ENCODE results near the gene KRTAP4-1. TPM values are rescaled to one million over a fixed set of nuclear protein-coding genes. Genes with fewer than 3 reads are reported as not detected.
"Not testable (repeated sequence)": the region's sequence is repeated elsewhere in the genome, so short reads cannot be mapped to it uniquely, and the experiment has no call there.

KRTAP4-1 gene
- polyA plus RNA-seq, 1 of the 3 experiments (the other 2 are of a cell fraction) = not detected

DNA sequence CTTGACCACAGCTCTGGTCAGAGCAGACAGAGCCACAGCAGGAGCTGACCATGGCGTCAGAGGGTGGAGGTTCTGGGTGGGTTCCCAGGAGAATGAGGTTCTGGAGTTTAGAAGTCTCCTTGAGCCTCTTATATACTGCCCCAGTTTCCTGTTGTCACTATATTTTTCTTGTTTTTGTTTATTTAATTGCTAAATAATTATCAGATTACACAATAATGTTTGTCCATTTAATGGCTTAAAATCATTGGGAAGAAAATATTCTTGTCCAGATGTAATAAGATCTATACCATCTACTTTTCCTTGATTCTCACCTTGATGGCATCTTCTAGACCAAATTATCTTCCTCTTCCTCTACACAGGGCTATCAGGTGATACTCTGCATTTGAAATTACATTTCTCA is 16.6 kb downstream of the KRTAP4-1 start, which contains the start of gene KRTAP4-3 (continued):
- TF ChIP-seq EZH2phosphoT487 (IDR thresholded peaks at IDR 0.05; ENCODE audit: borderline replicate concordance, low read depth) = no peak

DNA sequence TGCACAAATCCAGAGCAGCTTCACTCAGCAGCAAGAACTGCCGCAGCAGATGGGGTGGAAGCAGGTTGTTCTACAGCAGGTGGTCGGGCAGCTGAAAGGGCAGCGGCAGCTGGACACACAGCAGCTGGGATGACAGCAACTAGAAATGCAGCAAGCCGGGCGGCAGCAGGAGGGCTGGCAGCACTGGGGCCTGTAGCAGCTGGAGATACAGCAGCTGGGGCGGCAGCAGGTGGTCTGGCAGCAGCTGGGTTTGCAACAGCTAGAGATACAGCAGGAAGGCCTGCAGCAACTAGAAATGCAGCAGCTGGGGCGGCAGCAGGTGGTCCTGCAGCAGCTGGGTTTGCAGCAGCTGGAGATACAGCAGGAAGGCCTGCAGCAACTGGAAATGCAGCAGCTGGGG is 17.1 kb downstream of the KRTAP4-1 start:
- POLR2A ChIA-PET = no interaction called here
- CTCF ChIA-PET = interaction anchor here (1.1 kb wide), 1 partner anchor 381 kb away, joined by 4 read pairs; no protein-coding TSS in a partner anchor

DNA sequence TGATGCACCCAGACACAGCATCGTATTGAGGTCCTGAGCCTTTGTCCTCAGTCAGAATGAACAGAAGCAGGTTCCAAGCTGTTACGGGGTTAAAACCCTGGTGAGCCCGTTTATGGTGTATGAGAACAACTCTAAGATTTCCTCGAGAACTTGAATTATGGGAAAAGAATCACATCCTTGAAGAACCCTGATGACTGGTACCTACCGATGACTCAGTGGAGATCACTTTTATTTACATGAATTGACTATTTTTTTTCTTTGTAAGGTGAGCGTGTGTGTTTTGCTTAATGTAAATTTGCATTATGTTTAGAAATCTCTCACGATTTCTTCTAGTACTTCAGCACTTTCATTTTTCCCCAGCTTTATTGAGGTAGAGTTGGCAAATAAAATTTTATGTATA is 20.9 kb downstream of the KRTAP4-1 start:
- 18% methylated on average over 7 of the region's 7 CpGs for WGBS (ENCODE audit: low lambda C conversion rate)
- H3K27ac ChIP-seq (ENCODE audit: low read depth in 2 of 2, low read length in 1 of 2) = no peak overlapping the region
- no peaks in the 10 kb centered on the region for H3K4me1 ChIP-seq (ENCODE audit: control insufficient read depth in 1 of 2, insufficient read depth in 2 of 2, low read depth in 1 of 2, low read length in 1 of 2)
- no peak overlapping the region for H3K4me3 ChIP-seq (ENCODE audit: low read depth in 2 of 2, low read length in 1 of 2)
- ChIA-PET POLR2A (no interaction called here), CTCF (no interaction called here)
- no peaks in the 10 kb centered on the region for H4K20me1 ChIP-seq (ENCODE audit: insufficient read depth)
- no peak overlapping the region for H3K4me2 ChIP-seq
- peaks cover 20% of the 10 kb centered on the region for H3K27me3 ChIP-seq (ENCODE audit: insufficient read depth)
- no peaks in the 10 kb centered on the region for H3K9me2 ChIP-seq
- H3K79me2 ChIP-seq (ENCODE audit: insufficient read depth) = no peaks in the 10 kb centered on the region
- H3K9ac ChIP-seq = no peak overlapping the region
- no peak overlapping the region for H2AFZ ChIP-seq (ENCODE audit: low read depth)
- no peaks in the 10 kb centered on the region for H3K9me3 ChIP-seq
- DNase-seq = no peak
- H3K36me3 ChIP-seq (replicated peaks in 1 of 2; ENCODE audit: control insufficient read depth in 1 of 2, insufficient read depth in 2 of 2, low read length in 1 of 2) = no peaks in the 10 kb centered on the region
- TF ChIP-seq CHD2 (IDR thresholded peaks at IDR 0.05; ENCODE audit: low read length, partially characterized antibody) = no peak
- TF ChIP-seq, protein P1, sequence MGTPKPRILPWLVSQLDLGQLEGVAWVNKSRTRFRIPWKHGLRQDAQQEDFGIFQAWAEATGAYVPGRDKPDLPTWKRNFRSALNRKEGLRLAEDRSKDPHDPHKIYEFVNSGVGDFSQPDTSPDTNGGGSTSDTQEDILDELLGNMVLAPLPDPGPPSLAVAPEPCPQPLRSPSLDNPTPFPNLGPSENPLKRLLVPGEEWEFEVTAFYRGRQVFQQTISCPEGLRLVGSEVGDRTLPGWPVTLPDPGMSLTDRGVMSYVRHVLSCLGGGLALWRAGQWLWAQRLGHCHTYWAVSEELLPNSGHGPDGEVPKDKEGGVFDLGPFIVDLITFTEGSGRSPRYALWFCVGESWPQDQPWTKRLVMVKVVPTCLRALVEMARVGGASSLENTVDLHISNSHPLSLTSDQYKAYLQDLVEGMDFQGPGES (IDR thresholded peaks at IDR 0.05; ENCODE audit: low read depth, low read length) = no peak
- no peak for TF ChIP-seq RAD21 (IDR thresholded peaks at IDR 0.05; ENCODE audit: low read length)
- TF ChIP-seq TAF1 (IDR thresholded peaks at IDR 0.05; ENCODE audit: borderline replicate concordance, low read depth, low read length) = no peak
- H3F3A ChIP-seq (replicated peaks; ENCODE audit: insufficient read depth) = no peaks in the 10 kb centered on the region

More for the DNA sequence above, 17.1 kb downstream of the KRTAP4-1 start:
- Histone ChIP-seq H3K27ac (ENCODE audit: low read depth in 2 of 2, low read length in 1 of 2) (no peak overlapping the region), H3K9me2 (no peaks in the 10 kb centered on the region), H3K4me3 (ENCODE audit: low read depth in 2 of 2, low read length in 1 of 2) (no peak overlapping the region), H3K9me3 (no peaks in the 10 kb centered on the region), H3K4me1 (ENCODE audit: control insufficient read depth in 1 of 2, insufficient read depth in 2 of 2, low read depth in 1 of 2, low read length in 1 of 2) (no peaks in the 10 kb centered on the region), H3F3A (replicated peaks; ENCODE audit: insufficient read depth) (no peaks in the 10 kb centered on the region), H3K27me3 (ENCODE audit: insufficient read depth) (peaks cover 30% of the 10 kb centered on the region), H2AFZ (ENCODE audit: low read depth) (no peak overlapping the region), H4K20me1 (ENCODE audit: insufficient read depth) (no peaks in the 10 kb centered on the region), H3K36me3 (replicated peaks in 1 of 2; ENCODE audit: control insufficient read depth in 1 of 2, insufficient read depth in 2 of 2, low read length in 1 of 2) (no peaks in the 10 kb centered on the region), H3K79me2 (ENCODE audit: insufficient read depth) (no peaks in the 10 kb centered on the region), H3K9ac (no peak overlapping the region), H3K4me2 (no peak overlapping the region)
- TF ChIP-seq RCOR1 (IDR thresholded peaks at IDR 0.05; ENCODE audit: low read length) = no peak
- TF ChIP-seq FOXJ3 (CRISPR knock-in tag; IDR thresholded peaks at IDR 0.05) = no peak
- WGBS (ENCODE audit: low lambda C conversion rate) = 41% methylated on average over 4 of the region's 7 CpGs
- DNase-seq = no peak

- DNase-seq = no peak
- Histone ChIP-seq H4K20me1 (ENCODE audit: insufficient read depth) (no peaks in the 10 kb centered on the region), H3K79me2 (ENCODE audit: insufficient read depth) (no peaks in the 10 kb centered on the region), H2AFZ (ENCODE audit: low read depth) (no peak within 1 kb of the TSS), H3K4me2 (no peak within 1 kb of the TSS), H3K4me3 (ENCODE audit: low read depth in 2 of 2, low read length in 1 of 2) (no peak within 1 kb of the TSS), H3K9ac (no peak within 1 kb of the TSS), H3K4me1 (ENCODE audit: control insufficient read depth in 1 of 2, insufficient read depth in 2 of 2, low read depth in 1 of 2, low read length in 1 of 2) (no peaks in the 10 kb centered on the region), H3F3A (replicated peaks; ENCODE audit: insufficient read depth) (no peaks in the 10 kb centered on the region), H3K9me3 (no peaks in the 10 kb centered on the region), H3K9me2 (no peaks in the 10 kb centered on the region), H3K27me3 (ENCODE audit: insufficient read depth) (peaks cover 4% of the 10 kb centered on the region; the same call in 1 of the 2 replicates), H3K27ac (ENCODE audit: low read depth in 2 of 2, low read length in 1 of 2) (no peak within 1 kb of the TSS), H3K36me3 (replicated peaks in 1 of 2; ENCODE audit: control insufficient read depth in 1 of 2, insufficient read depth in 2 of 2, low read length in 1 of 2) (no peaks in the 10 kb centered on the region)
- ChIA-PET POLR2A (interaction anchor here (0.5 kb wide), 1 partner anchor 512 kb away, joined by 3 read pairs; no protein-coding TSS in a partner anchor), CTCF (no interaction called here)
- TF ChIP-seq MAX (IDR thresholded peaks at IDR 0.05; ENCODE audit: low read depth) = no peak
- no peak for TF ChIP-seq RXRA (IDR thresholded peaks at IDR 0.05; ENCODE audit: borderline replicate concordance, low read depth)
- no peak for TF ChIP-seq SMC3 (IDR thresholded peaks at IDR 0.05; ENCODE audit: low read depth, low read length)
- TF ChIP-seq, protein P2, sequence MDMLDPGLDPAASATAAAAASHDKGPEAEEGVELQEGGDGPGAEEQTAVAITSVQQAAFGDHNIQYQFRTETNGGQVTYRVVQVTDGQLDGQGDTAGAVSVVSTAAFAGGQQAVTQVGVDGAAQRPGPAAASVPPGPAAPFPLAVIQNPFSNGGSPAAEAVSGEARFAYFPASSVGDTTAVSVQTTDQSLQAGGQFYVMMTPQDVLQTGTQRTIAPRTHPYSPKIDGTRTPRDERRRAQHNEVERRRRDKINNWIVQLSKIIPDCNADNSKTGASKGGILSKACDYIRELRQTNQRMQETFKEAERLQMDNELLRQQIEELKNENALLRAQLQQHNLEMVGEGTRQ (IDR thresholded peaks at IDR 0.05; ENCODE audit: borderline replicate concordance, low read depth, low read length) = no peak
- WGBS (ENCODE audit: low lambda C conversion rate) = 31% methylated on average over 1 of the region's 1 CpG
Measured at GRCh38 chr17:41160648-41161047, 24.1 kb downstream of the KRTAP4-1 start, which contains the start of gene KRTAP4-4. TSS of gene KRTAP4-4 (minus strand) at chr17:41160748. CDS start at chr17:41160691, 57 bp downstream.

DNA sequence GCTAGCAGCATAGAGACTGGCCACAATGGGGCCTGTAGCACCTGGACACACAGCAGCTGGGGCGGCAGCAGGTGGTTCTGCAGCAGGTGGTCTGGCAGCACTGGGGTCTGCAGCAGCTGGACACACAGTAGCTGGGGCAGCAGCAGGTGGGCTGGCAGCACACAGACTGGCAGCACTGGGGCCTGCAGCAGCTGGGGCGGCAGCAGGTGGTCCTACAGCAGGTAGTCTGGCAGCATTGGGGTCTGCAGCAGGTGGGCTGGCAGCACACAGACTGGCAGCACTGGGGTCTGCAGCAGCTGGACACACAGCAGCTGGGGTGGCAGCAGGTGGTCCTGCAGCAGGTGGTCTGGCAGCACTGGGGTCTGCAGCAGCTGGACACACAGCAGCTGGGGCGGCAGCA is 24.5 kb downstream of the KRTAP4-1 start:
- H3K27ac ChIP-seq (ENCODE audit: low read depth in 2 of 2, low read length in 1 of 2); H3K4me3 ChIP-seq (ENCODE audit: low read depth in 2 of 2, low read length in 1 of 2); H3K79me2 ChIP-seq (ENCODE audit: insufficient read depth); H3K4me2 ChIP-seq; H4K20me1 ChIP-seq (ENCODE audit: insufficient read depth); CTCF ChIA-PET; H3K9me2 ChIP-seq; H3K36me3 ChIP-seq (replicated peaks in 1 of 2; ENCODE audit: control insufficient read depth in 1 of 2, insufficient read depth in 2 of 2, low read length in 1 of 2); DNase-seq; H3K9me3 ChIP-seq; H2AFZ ChIP-seq (ENCODE audit: low read depth); H3K9ac ChIP-seq; H3K27me3 ChIP-seq (ENCODE audit: insufficient read depth); POLR2A ChIA-PET; H3F3A ChIP-seq (replicated peaks; ENCODE audit: insufficient read depth); H3K4me1 ChIP-seq (ENCODE audit: control insufficient read depth in 1 of 2, insufficient read depth in 2 of 2, low read depth in 1 of 2, low read length in 1 of 2): not testable (repeated sequence)
- WGBS (ENCODE audit: low lambda C conversion rate) = no CpG with 5 or more reads among the region's 3 CpGs

All from SK-N-SH (cell line).